ENCODE results near the gene RNF130.
"Not testable (repeated sequence)": the region's sequence is repeated elsewhere in the genome, so short reads cannot be mapped to it uniquely, and the experiment has no call there.

Gene RNF130

GRCh38 chr5:179964015-179964414 is 107.5 kb downstream of the RNF130 start:
- DNase-seq: no peak

GRCh38 chr5:179963375-179963774 is 108.2 kb downstream of the RNF130 start:
- DNase-seq: no peak

GRCh38 chr5:179960204-179960831 is 111.2 kb downstream of the RNF130 start:
- no peak for DNase-seq

- no peak for DNase-seq
Measured at GRCh38 chr5:179959641-179960040, 111.9 kb downstream of the RNF130 start.

GRCh38 chr5:179959118-179959517 is 112.4 kb downstream of the RNF130 start:
- DNase-seq: not testable (repeated sequence)

GRCh38 chr5:179955630-179956029 is 115.9 kb downstream of the RNF130 start:
- no peak for DNase-seq

GRCh38 chr5:179955062-179955461 is 116.5 kb downstream of the RNF130 start:
- DNase-seq: no peak

GRCh38 chr5:179954434-179954833 is 117.1 kb downstream of the RNF130 start:
- DNase-seq: no peak

- no peak for DNase-seq
Measured at GRCh38 chr5:179953987-179954386, 117.6 kb downstream of the RNF130 start.

- no peak for DNase-seq
Measured at GRCh38 chr5:179936976-179937681, 134.4 kb downstream of the RNF130 start.

GRCh38 chr5:179930788-179931473 is 140.6 kb downstream of the RNF130 start:
- DNase-seq: no peak

GRCh38 chr5:179927824-179928223 is 143.7 kb downstream of the RNF130 start:
- DNase-seq: no peak

- DNase-seq: no peak
Measured at GRCh38 chr5:179926657-179927056, 144.9 kb downstream of the RNF130 start.

GRCh38 chr5:179923436-179923835 is 148.1 kb downstream of the RNF130 start:
- no peak for DNase-seq

GRCh38 chr5:179920175-179920574 is 151.4 kb downstream of the RNF130 start:
- no peak for DNase-seq

GRCh38 chr5:179919487-179920060 is 152.0 kb downstream of the RNF130 start:
- DNase-seq: no peak

- no peak for DNase-seq
Measured at GRCh38 chr5:179918742-179919486, 152.6 kb downstream of the RNF130 start.

GRCh38 chr5:179916523-179916922 is 155.0 kb downstream of the RNF130 start:
- no peak for DNase-seq

GRCh38 chr5:179915406-179915935 is 156.1 kb downstream of the RNF130 start:
- no peak for DNase-seq

GRCh38 chr5:179914032-179914755 is 157.4 kb downstream of the RNF130 start:
- DNase-seq: no peak

- DNase-seq: no peak
Measured at GRCh38 chr5:179913461-179913860, 158.1 kb downstream of the RNF130 start.

GRCh38 chr5:179912951-179913350 is 158.6 kb downstream of the RNF130 start:
- DNase-seq: no peak
